Measurements from ENCODE around the gene IL3.

The IL3 gene

DNA sequence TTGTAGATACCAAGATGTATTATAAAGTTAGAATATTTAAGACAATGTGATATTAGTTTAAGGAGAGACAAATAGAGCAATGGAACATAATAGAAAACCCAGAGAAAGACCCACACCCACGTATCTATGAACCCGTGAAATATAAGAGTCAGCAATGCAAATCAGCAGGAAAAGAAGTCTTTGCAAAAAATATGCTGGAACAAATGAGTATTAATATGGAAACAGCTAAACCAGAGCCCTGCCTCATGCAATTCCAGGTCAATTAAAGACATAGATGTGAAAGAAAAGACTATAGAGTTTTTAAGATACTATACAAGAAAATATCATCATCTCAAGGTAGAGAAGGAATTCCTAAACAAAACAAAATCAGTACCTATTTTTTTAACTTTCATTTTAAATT, 23.1 kb upstream of the IL3 start:
- in situ Hi-C loops (cut with MboI; ENCODE audit: low sequenced_read_pairs), result no loop called here
- Histone ChIP-seq H3K4me3 (no peak overlapping the region), H3K4me1 (no peaks in the 10 kb centered on the region), H3K9me3 (no peaks in the 10 kb centered on the region), H3K27me3 (ENCODE audit: low read depth) (no peaks in the 10 kb centered on the region), H3K36me3 (replicated peaks) (no peaks in the 10 kb centered on the region)
- no peak for DNase-seq (ENCODE audit: low spot score in 2 of 2)

DNA sequence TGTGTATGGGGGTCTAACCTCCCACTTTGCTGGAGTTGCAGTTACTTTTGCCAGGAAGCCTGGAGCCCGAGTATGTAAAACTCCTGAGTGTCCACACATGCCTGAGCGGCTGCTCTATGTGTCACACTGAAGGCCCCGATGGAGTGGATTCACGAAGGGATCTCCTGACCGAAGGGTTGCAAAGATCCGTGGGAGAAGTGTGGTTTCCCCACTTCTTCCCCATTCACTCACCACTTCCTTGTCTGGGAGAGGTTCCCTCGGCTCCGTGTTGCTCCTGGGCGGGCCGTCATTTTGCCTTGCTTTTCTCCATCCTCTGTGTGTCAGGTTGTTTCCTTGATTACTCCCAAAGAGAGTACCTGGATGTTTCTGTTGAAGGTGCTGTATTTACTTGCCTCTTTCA, 16.2 kb upstream of the IL3 start:
- no peaks in the 10 kb centered on the region for H3K9me3 ChIP-seq
- no peak for DNase-seq (ENCODE audit: low spot score in 2 of 2)
- H3K4me3 ChIP-seq, result no peak overlapping the region
- no peaks in the 10 kb centered on the region for H3K4me1 ChIP-seq
- H3K27me3 ChIP-seq (ENCODE audit: low read depth), result no peaks in the 10 kb centered on the region
- in situ Hi-C loops (cut with MboI; ENCODE audit: low sequenced_read_pairs), result no loop called here
- H3K36me3 ChIP-seq (replicated peaks), result no peaks in the 10 kb centered on the region

DNA sequence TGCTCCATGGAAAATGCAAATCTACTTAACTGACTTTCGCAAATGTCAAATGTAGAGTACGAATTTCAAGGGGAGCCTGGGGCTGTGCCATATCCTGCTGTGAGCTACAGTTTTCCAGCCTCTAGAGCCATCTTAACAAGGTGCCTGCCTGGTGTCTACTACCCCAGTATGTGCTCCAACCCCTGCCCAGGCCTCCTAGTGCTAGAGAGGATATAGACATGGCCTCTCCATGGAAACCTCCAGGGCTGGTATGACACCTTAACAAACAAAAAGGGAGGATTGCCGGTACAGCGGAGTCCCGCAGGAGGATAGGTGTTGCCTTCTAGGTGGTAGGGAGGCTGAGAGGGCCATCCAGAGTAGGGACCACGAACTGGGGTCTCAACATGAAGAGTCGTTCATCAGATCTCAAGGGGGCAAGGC, 13.6 kb upstream of the IL3 start:
- no peak for DNase-seq (ENCODE audit: low spot score in 2 of 2)
- Histone ChIP-seq H3K27me3 (ENCODE audit: low read depth) (no peaks in the 10 kb centered on the region), H3K9me3 (no peaks in the 10 kb centered on the region), H3K36me3 (replicated peaks) (no peaks in the 10 kb centered on the region), H3K4me3 (no peak overlapping the region), H3K4me1 (no peaks in the 10 kb centered on the region)
- in situ Hi-C loops (cut with MboI; ENCODE audit: low sequenced_read_pairs), result no loop called here

DNA sequence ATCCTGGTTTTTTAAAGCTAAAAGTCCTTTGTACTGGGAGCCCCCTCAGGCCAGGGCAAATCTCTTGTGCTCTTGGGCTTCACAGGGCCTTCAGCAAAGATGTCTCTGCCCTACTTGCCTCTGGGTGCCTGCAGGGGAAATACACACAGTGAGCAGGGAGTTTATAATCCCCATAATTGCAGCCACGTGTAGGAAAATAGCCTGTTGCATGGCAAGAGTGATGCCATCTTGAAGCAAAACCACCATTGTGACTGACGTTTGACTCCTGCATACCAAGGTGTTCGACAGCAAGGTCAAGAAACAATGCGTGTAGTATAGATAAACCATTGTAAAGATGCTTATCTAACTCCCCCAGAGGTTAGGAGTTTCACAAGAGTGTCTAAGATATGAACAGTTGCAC, 11.4 kb upstream of the IL3 start:
- Histone ChIP-seq H3K4me1 (no peaks in the 10 kb centered on the region), H3K4me3 (no peak overlapping the region), H3K36me3 (replicated peaks) (no peaks in the 10 kb centered on the region), H3K9me3 (no peaks in the 10 kb centered on the region), H3K27me3 (ENCODE audit: low read depth) (no peaks in the 10 kb centered on the region)
- DNase-seq (ENCODE audit: low spot score in 2 of 2), result no peak
- in situ Hi-C loops (cut with MboI; ENCODE audit: low sequenced_read_pairs), result no loop called here

DNA sequence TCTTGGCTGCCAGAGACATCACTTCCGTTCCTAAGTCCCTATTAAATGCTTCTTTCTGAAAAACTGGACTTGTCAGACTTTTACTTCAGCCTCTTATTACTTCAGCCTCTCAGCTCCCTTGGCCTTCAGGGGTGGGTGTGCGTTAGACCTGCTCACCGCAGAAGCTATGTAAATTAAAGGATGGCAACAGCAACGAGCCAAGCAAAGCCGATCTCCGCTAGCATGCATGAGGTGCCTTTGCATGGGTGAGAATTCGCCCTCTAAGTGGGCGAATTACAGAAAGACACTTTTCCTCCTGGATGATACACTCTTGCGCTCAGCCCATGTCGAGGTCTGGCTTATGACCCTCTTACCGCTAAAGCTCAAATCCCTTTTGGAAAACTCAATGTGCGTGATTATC, 10.9 kb upstream of the IL3 start:
- no peak overlapping the region for H3K4me3 ChIP-seq
- in situ Hi-C loops (cut with MboI; ENCODE audit: low sequenced_read_pairs), result no loop called here
- H3K36me3 ChIP-seq (replicated peaks), result no peaks in the 10 kb centered on the region
- H3K9me3 ChIP-seq, result no peaks in the 10 kb centered on the region
- no peaks in the 10 kb centered on the region for H3K4me1 ChIP-seq
- no peak for DNase-seq (ENCODE audit: low spot score in 2 of 2)
- no peaks in the 10 kb centered on the region for H3K27me3 ChIP-seq (ENCODE audit: low read depth)

DNA sequence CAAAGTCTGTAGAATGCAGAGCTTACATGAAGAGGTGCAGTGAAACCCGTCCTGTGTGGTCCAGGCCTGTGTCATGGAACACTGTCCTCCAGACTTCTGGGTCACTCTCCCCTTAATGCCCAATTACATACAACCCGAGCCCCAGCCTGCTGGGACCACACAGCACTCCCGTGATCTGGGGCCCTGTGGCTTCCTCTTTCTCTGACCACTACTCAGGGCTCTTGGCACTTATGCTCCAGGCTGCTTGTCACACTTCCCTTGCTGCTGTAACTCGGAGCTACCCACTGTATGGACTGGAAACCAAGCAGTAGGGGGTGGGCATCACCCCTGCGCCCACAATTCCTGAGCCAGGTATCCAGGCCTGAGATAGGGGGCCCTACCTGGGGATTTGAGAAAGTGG, 10.3 kb upstream of the IL3 start:
- Histone ChIP-seq H3K4me1 (no peaks in the 10 kb centered on the region), H3K9me3 (no peaks in the 10 kb centered on the region), H3K4me3 (no peak overlapping the region), H3K36me3 (replicated peaks) (no peaks in the 10 kb centered on the region), H3K27me3 (ENCODE audit: low read depth) (no peaks in the 10 kb centered on the region)
- DNase-seq (ENCODE audit: low spot score in 2 of 2), result no peak
- in situ Hi-C loops (cut with MboI; ENCODE audit: low sequenced_read_pairs), result no loop called here

DNA sequence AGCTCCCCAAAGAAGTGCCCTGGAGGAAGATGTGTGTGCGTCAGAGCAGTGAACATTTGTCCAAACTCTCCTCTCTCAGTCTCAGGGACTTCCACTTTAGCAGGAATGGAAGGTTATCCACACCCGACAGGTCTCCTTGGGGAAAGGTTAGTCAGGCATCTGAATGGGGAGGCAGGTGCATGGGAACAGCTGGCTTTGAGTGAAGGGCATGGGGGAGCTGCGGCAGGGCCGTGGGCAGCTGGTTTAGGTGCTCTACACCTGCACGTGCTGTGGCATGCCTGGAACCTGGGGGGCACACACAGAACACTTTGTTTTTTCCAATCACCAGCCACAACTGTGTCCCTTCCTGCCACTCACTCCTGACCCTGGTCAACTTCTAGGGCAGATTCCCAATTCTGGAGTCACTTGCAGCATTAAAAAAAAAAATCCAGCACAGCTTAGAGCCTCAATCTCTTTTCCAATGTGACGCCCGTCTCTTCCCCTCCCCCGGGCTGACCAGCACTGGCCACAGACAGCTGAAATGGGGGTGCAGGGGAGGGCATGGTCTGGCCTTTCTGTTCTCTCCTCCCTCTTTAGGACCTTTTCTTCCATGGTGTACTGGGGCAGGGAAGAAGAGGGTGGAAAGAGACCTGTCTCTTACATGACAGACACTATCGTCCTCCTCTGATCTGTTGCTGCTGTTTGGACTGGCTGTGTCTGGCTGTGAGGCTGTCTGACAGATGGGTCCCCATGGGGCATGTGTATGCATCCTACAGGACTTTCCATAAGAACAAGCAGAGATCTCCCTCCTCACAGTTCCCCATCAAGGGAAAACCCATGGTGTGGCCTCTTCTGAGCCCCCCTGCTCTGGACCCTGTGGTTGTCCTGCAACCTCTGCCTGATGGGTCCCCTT, 9.5 kb upstream of the IL3 start:
- Histone ChIP-seq H3K36me3 (replicated peaks) (no peaks in the 10 kb centered on the region), H3K9me3 (no peaks in the 10 kb centered on the region), H3K4me1 (no peaks in the 10 kb centered on the region), H3K27me3 (ENCODE audit: low read depth) (no peaks in the 10 kb centered on the region), H3K4me3 (no peak overlapping the region)
- DNase-seq (ENCODE audit: low spot score in 2 of 2), result no peak
- in situ Hi-C loops (cut with MboI; ENCODE audit: low sequenced_read_pairs), result no loop called here

DNA sequence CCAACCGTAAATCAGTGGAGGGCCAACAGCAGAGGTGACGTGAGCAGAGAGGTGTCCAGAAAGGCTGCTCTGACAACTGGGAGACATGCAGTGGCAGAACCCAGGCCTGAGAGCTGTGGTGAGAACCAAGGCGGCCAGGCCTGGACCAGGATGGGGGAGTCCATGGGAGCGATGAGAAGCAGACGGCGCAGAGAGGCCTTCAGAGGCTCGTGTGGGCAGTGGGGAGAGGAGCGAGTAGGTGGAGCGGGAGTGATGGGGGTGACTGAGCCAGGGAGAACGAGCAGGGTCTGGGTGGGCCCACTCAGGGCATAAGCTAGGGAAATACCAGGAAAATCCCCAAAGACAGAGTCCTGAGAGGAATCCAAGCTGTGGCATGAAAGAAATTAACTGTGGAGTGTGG, 7.9 kb upstream of the IL3 start:
- no peak for DNase-seq (ENCODE audit: low spot score in 2 of 2)
- no peaks in the 10 kb centered on the region for H3K36me3 ChIP-seq (replicated peaks)
- H3K4me3 ChIP-seq, result no peak overlapping the region
- no peaks in the 10 kb centered on the region for H3K4me1 ChIP-seq
- no peaks in the 10 kb centered on the region for H3K27me3 ChIP-seq (ENCODE audit: low read depth)
- no peaks in the 10 kb centered on the region for H3K9me3 ChIP-seq
- in situ Hi-C loops (cut with MboI; ENCODE audit: low sequenced_read_pairs), result no loop called here

DNA sequence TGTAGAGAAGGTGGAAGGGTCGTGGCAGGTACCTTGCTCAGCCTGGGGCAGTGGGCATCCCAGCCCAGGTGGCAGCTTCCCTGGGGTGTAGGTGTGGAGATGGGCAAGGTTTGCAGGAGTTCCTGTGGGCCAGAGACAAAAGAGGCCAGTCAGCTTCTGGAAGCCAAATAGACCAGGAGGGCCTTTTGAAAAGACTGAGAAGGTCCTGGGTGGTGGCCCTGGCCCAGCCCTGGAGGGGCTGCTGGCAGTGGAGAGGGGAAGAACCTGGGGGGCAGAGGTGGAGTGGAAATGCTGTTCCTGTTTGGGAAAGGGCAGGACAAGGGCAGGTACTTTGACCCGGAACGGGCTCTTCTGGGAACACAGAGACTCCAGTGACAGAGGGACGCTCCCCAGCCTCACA, 7.0 kb upstream of the IL3 start:
- H3K4me3 ChIP-seq, result no peak overlapping the region
- DNase-seq (ENCODE audit: low spot score in 2 of 2), result no peak
- no peaks in the 10 kb centered on the region for H3K36me3 ChIP-seq (replicated peaks)
- no peaks in the 10 kb centered on the region for H3K4me1 ChIP-seq
- H3K9me3 ChIP-seq, result no peaks in the 10 kb centered on the region
- H3K27me3 ChIP-seq (ENCODE audit: low read depth), result no peaks in the 10 kb centered on the region
- in situ Hi-C loops (cut with MboI; ENCODE audit: low sequenced_read_pairs), result no loop called here

DNA sequence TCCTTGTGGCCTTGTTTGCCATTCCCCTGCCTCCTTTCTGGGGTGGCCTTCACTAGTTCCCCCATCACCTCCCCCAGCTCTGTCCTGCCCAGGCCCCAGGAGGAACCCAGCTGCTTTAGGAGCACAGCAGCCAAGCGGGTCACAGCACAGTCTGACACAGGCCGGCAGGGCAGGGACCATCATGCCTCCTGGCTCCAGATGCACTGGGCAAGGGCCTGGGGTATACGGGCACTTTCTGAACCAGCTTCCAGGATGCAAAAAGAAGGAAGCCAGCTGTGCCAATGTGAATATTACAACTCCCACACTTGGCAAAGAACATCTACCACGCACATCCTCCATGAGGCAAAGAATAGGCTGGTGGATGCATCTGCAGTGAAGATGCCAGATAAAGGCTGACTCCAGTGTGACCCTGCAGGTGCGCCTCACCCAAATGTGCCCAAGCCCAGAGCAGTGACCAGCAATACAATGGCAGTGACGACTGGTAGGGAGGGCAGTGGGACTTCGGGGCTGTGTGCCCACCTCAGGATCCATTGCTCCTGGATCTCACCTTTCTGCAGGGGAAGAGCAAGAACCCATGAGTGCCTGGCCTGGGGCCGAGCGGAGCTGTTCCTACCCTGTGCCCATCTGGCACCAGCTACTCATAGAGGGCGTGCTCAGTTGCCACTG, 6.3 kb upstream of the IL3 start:
- no peaks in the 10 kb centered on the region for H3K27me3 ChIP-seq (ENCODE audit: low read depth)
- no peaks in the 10 kb centered on the region for H3K9me3 ChIP-seq
- no peak for DNase-seq (ENCODE audit: low spot score in 2 of 2)
- no peak overlapping the region for H3K4me3 ChIP-seq
- H3K36me3 ChIP-seq (replicated peaks), result no peaks in the 10 kb centered on the region
- H3K4me1 ChIP-seq, result no peaks in the 10 kb centered on the region
- in situ Hi-C loops (cut with MboI; ENCODE audit: low sequenced_read_pairs), result no loop called here

DNA sequence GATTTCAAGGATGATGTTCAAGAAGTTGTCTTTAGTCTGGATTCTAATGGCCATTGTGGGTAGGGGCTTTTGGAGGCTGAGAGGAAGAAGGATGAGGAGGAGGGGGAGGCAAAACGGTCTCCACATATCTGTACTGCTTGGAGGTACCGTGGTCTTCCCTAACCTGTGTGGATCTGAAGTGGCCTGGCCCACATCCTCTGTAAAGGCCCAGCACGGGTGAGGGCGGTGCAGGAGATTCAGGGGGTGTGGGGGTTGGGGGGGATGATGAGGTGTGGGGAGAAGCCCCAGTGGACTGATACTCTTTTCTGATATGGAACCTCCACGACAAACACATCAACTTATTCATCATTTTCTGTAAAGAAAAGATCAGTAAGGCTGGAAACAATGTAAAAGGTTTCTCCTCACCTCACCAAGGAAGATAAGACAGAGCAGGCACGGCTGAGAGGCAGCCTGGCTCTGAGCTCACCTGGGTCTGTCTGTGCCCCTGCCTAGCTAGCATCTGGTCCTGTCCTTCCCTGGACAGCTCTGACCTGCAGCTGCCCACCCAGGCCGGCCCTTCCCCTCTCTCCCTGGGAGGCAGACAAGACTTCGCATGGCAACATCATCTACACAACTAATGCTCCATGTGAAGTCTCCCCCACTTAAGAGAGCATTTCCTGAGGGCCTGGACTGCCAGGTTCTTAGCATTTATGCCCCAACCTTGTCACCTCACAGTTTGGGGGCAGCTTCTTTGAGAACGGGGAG, 5.6 kb upstream of the IL3 start:
- Histone ChIP-seq H3K4me1 (no peaks in the 10 kb centered on the region), H3K4me3 (no peak overlapping the region), H3K9me3 (no peaks in the 10 kb centered on the region), H3K27me3 (ENCODE audit: low read depth) (no peaks in the 10 kb centered on the region), H3K36me3 (replicated peaks) (no peaks in the 10 kb centered on the region)
- DNase-seq (ENCODE audit: low spot score in 2 of 2), result peak in 1 of 2 experiments; percentile 3
- in situ Hi-C loops (cut with MboI; ENCODE audit: low sequenced_read_pairs), result no loop called here

DNA sequence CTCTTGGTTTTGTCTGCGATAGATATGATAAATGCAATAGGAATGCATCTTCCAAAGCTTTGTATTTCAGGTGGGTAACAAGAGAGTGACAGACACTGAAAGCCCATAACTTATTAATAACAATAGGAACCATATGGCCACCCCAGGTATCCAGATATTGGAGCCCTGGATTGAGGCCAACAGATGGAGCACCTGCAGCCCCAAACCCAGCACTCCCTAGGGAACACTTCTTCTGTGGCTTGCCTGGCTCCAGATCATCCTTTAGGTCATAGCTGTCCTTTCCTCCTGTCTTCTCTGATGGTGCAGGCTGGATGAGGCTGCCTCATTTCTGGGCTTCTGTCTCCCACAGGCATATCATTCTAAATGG, 5.0 kb upstream of the IL3 start:
- no peaks in the 10 kb centered on the region for H3K9me3 ChIP-seq
- DNase-seq (ENCODE audit: low spot score in 2 of 2), result no peak
- H3K4me3 ChIP-seq, result no peak overlapping the region
- H3K27me3 ChIP-seq (ENCODE audit: low read depth), result no peaks in the 10 kb centered on the region
- H3K4me1 ChIP-seq, result no peaks in the 10 kb centered on the region
- no peaks in the 10 kb centered on the region for H3K36me3 ChIP-seq (replicated peaks)
- in situ Hi-C loops (cut with MboI; ENCODE audit: low sequenced_read_pairs), result no loop called here

DNA sequence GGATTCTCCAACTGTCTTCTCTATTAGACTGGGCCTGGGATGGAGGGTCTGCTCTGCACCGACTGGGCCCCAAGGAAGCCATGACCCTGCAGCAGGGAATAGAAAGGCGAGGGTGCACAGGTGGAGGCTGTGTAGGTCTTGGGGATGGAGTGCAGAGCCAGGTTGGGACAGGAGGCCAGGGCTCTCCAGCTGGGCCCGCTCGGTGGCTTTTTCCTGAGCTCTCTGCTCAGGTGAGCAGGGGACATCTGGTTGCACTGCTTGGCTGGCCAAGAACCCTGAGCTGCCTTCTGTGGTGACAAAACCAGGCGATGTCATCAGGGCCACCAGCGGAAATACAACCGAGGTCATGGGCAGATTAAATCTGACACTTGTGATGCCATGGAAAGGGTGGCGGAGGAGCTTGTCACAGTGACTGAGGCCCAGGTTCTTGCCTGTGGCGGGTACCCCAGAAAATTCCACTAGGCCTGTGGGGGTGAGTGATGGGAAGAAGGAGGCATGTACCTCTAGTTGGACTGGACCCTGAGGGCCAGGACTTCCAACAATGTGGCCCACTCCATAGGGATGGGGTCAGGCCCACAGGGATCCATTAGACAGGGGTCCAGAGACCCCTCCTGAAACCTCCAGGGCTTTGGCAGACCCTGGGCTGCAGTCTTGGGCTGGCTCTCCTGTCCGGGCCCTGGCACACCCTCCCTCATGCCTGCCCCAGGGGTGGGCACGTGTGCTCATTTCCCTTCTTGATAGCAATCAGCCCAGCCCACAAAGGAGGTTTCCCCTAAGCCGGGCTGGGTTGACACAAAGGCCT, 4.4 kb upstream of the IL3 start:
- no peaks in the 10 kb centered on the region for H3K4me1 ChIP-seq
- no peaks in the 10 kb centered on the region for H3K27me3 ChIP-seq (ENCODE audit: low read depth)
- H3K36me3 ChIP-seq (replicated peaks), result no peaks in the 10 kb centered on the region
- no peaks in the 10 kb centered on the region for H3K9me3 ChIP-seq
- peak in 1 of 2 experiments; percentile 5 for DNase-seq (ENCODE audit: low spot score in 2 of 2)
- no peak overlapping the region for H3K4me3 ChIP-seq
- in situ Hi-C loops (cut with MboI; ENCODE audit: low sequenced_read_pairs), result no loop called here
